A673 (cell line): ENCODE measurements around the gene SH3RF3. TPM values are rescaled to one million over a fixed set of nuclear protein-coding genes. Genes with fewer than 3 reads are reported as not detected.

Experiments
- BruUV-seq: library from RNA; stranded (reverse); fragments of 400-500 nt; replicated peaks from 2 replicates; lab custom pipeline; 2021; lab: Mats Ljungman, UMichigan
- CTCF ChIA-PET: fragments of 300-600 bp; sonication (Branson Sonifier 250); formaldehyde crosslinking; loops from one replicate; lab custom pipeline; 2022; ENCODE audit warnings: antibody characterized with exemption; lab: Charles Lee
- POLR2A ChIA-PET: fragments of 300-600 bp; sonication (Branson Sonifier 250); formaldehyde crosslinking; loops from one replicate; lab custom pipeline; 2022; ENCODE audit warnings: antibody characterized with exemption; ENCODE audit not compliant: low non-redundant PET; lab: Charles Lee
- DNase-seq: peaks from one replicate; pipeline ENCODE4 v3.0.0-alpha.2; 2015; ENCODE audit warnings: low spot score
- H3K27ac ChIP-seq: fragments of 200-600 bp; sonication (generic); 2 replicates; pipeline ENCODE4 v1.5.1; 2016; ENCODE audit warnings: mixed run types, low read depth, mild to moderate bottlenecking, mixed read lengths, antibody characterized with exemption, low read length; ENCODE audit not compliant: poor library complexity, severe bottlenecking
- H3K27me3 ChIP-seq: fragments of 200-600 bp; sonication (generic); replicated peaks from 2 replicates; pipeline ENCODE4 v1.6.1; 2017; ENCODE audit warnings: mixed run types, low read depth, mild to moderate bottlenecking, mixed read lengths, antibody characterized with exemption, low read length; ENCODE audit not compliant: insufficient read depth, poor library complexity
- H3K36me3 ChIP-seq: fragments of 200-600 bp; sonication (generic); 2 replicates; pipeline ENCODE4 v1.6.1; 2016; ENCODE audit warnings: mixed run types, mild to moderate bottlenecking, mixed read lengths, antibody characterized with exemption, low read length; ENCODE audit not compliant: insufficient read depth, poor library complexity, severe bottlenecking
- H3K4me1 ChIP-seq: fragments of 200-600 bp; sonication (generic); 2 replicates; pipeline ENCODE4 v1.6.1; 2017; ENCODE audit warnings: mixed run types, mild to moderate bottlenecking, mixed read lengths, antibody characterized with exemption, low read length; ENCODE audit not compliant: insufficient read depth, poor library complexity, severe bottlenecking
- H3K4me3 ChIP-seq: fragments of 200-600 bp; sonication (generic); 2 replicates; pipeline ENCODE4 v1.5.1; 2016; ENCODE audit warnings: low read depth, mixed run types, mild to moderate bottlenecking, mixed read lengths, low read length; ENCODE audit not compliant: poor library complexity, severe bottlenecking
- H3K9me3 ChIP-seq: fragments of 200-600 bp; sonication (generic); 2 replicates; pipeline ENCODE4 v1.6.1; 2016; ENCODE audit warnings: mixed run types, low read depth, mild to moderate bottlenecking, mixed read lengths, antibody characterized with exemption, low read length; ENCODE audit not compliant: poor library complexity, severe bottlenecking
- EZH2 ChIP-seq: fragments of 200-600 bp; sonication (generic); IDR thresholded peaks from 2 replicates; pipeline ENCODE4 v1.6.1; 2017; ENCODE audit warnings: borderline replicate concordance, low read depth, mild to moderate bottlenecking, mixed read lengths, antibody characterized with exemption, low read length; ENCODE audit not compliant: poor library complexity, severe bottlenecking
- intact Hi-C: fragments of 100-400 bp; cut with micrococcal nuclease; formaldehyde crosslinking; loops from one replicate; pipeline ENCODE4 v1.10.0; 2022; ENCODE audit not compliant: unreplicated experiment
- total RNA-seq: library from RNA; stranded (reverse); gene quantifications from 2 replicates; pipeline ENCODE4 v1.2.3, GENCODE V29; 2021
- TF ChIP-seq, protein P1 (sequence below): fragments of 300-800, 200-600 bp; sonication (generic); conservative IDR thresholded peaks from 2 replicates; pipeline ENCODE4 v1.5.1; 2017; ENCODE audit warnings: low read depth, mild to moderate bottlenecking, antibody characterized with exemption, low read length, moderate library complexity, mixed read lengths

The SH3RF3 gene
- total RNA-seq, 1 experiment from 2014 or later = 0.15 TPM

DNA sequence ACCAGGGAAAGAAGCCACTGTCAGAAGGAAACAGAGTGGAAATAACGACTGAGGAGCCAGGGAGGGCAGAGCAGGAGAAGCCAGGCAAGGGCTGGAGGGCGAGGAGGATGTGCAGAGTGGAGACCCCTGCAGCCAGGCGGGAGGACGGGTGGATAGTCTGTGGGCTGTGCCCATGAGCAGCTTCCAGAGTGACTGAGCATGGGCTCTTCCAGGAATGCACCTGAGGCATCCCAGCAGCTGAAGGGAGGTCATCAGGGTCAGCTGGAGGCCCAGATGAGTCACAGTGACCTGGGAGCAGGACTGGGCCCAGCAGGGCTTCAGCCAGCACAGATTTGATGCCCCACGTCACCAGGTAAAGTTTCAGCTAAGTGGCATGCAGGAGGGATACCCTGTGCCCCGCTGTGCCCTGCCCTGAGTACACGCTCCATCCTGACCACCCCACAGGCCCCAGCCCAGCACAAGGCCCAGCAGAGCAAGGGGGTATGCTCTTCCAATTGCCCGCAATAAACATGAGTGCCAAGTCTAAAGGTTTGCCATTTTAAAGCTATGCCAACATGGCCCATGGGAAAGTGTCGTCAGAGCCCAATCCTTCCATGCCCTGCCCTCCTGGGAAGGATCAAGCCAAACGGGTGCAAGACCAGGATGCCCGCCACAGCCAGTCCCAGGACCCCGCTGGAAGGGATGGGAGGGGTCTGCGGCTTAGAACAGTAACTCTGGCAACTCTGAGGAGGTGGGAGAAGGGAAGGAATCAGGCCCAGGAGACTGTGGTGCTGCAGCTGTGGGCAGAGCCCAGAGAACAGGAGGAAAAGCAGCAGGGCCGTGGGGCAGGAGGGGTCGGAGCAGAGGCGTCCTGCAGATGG, 399.1 kb downstream of the SH3RF3 start:
- no peaks in the 10 kb centered on the region for H3K9me3 ChIP-seq
- H3K27ac ChIP-seq = no peak overlapping the region
- DNase-seq = no peak
- no peaks in the 10 kb centered on the region for H3K36me3 ChIP-seq
- CTCF ChIA-PET = no interaction called here
- H3K4me1 ChIP-seq = no peaks in the 10 kb centered on the region
- POLR2A ChIA-PET = no interaction called here
- no TSS peak for BruUV-seq
- intact Hi-C loops = no loop called here
- H3K4me3 ChIP-seq = no peak overlapping the region
- TF ChIP-seq, protein P1, sequence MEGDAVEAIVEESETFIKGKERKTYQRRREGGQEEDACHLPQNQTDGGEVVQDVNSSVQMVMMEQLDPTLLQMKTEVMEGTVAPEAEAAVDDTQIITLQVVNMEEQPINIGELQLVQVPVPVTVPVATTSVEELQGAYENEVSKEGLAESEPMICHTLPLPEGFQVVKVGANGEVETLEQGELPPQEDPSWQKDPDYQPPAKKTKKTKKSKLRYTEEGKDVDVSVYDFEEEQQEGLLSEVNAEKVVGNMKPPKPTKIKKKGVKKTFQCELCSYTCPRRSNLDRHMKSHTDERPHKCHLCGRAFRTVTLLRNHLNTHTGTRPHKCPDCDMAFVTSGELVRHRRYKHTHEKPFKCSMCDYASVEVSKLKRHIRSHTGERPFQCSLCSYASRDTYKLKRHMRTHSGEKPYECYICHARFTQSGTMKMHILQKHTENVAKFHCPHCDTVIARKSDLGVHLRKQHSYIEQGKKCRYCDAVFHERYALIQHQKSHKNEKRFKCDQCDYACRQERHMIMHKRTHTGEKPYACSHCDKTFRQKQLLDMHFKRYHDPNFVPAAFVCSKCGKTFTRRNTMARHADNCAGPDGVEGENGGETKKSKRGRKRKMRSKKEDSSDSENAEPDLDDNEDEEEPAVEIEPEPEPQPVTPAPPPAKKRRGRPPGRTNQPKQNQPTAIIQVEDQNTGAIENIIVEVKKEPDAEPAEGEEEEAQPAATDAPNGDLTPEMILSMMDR = no peak
- no peak for TF ChIP-seq EZH2
- H3K27me3 ChIP-seq = no peaks in the 10 kb centered on the region

DNA sequence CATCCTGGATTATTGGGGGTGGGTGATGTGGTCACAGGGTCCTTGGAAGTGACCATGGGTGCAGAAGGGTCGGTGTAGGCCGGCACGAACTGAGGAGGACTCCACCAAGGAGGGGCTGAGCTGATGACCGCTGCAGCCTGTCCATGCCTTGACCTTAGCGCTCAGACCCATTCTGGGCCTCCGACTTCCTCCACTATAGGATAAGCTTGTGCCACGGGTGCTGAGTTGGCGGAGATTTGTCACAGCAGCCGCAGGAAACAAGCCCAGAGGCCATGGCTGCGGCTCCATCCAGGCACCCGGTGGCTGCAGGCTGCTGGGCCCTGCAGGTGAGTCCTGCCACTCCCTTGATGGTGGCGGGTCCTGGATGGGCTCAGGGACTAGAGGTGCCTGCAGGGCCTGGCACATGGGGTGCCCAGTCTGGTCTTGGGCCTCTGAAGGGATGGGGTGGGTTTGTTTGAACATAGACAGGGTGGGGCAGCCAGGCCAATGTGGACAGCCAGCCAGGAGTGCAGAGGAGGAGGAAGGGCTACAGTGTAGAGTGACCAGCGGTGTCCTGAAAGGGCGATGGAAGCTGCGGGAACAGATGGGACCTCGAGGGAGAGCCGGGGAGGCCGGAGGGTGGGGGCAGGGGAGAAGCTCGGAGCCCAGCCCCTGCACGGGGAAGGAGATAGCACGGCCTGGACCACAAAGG, 400.0 kb downstream of the SH3RF3 start:
- Histone ChIP-seq H3K4me1 (no peaks in the 10 kb centered on the region), H3K27me3 (no peaks in the 10 kb centered on the region), H3K36me3 (no peaks in the 10 kb centered on the region), H3K4me3 (no peak overlapping the region), H3K9me3 (no peaks in the 10 kb centered on the region), H3K27ac (no peak overlapping the region)
- TF ChIP-seq EZH2 = no peak
- TF ChIP-seq, protein P1 = no peak
- ChIA-PET CTCF (no interaction called here), POLR2A (no interaction called here)
- no peak for DNase-seq
- no TSS peak for BruUV-seq
- intact Hi-C loops = no loop called here

DNA sequence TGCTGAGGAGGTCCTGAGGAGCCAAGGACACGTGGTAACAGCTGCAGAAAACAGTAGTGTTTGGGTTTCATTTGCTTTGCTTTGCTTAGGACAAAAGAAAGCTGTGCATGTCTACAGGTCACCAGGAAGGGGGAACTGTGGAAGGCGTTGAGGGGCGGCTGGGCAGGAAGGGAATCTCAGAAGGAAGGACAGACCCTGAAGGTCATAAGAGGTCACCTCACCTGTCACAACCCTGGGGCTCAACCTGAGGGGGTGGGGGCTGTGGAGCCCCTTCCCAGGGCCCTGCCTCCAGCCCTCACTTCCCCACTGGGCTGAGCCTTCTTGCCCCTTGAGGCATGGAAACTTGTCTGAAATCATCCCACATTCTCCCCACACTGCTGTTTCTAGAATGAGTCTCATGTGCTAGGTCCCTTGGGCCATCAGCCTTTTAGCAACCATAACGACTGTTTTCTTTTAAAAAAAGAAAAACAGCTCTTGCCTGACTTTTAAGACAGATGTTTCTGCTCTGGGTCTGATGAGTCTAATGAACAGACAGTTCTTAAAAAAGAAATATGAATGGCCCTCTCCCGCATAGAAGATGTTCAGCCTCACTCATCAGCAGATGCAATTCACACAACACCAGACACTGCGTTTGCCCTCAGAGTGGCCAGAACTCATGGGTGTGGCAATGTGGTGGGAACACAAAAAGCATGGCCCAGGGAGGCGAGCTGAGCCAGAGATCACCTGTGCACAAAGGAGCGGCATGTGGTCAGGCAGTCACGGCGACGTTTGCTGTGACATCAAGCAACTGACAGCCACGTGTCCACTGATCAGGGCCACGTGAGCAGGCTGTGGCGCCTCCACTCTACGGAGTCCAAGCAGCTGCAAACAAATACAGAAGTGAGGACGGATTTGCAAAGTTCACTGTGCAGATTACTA, 400.8 kb downstream of the SH3RF3 start:
- DNase-seq = no peak
- no TSS peak for BruUV-seq
- intact Hi-C loops = no loop called here
- ChIA-PET POLR2A (no interaction called here), CTCF (no interaction called here)
- no peaks in the 10 kb centered on the region for H3K4me1 ChIP-seq
- no peak overlapping the region for H3K27ac ChIP-seq
- H3K9me3 ChIP-seq = no peaks in the 10 kb centered on the region
- no peaks in the 10 kb centered on the region for H3K36me3 ChIP-seq
- H3K27me3 ChIP-seq = no peaks in the 10 kb centered on the region
- TF ChIP-seq, protein P1 = no peak
- TF ChIP-seq EZH2 = no peak
- H3K4me3 ChIP-seq = no peak overlapping the region
